ENCODE measurements around the gene EXD3.
"Not testable (repeated sequence)": the region's sequence is repeated elsewhere in the genome, so short reads cannot be mapped to it uniquely, and the experiment has no call there.

- TF ChIP-seq POLR2A (IDR thresholded peaks at IDR 0.05; ENCODE audit: low read depth, low read length); CTCF (conservative IDR thresholded peaks at IDR 0.05; ENCODE audit: low read depth, low read length); NFE2L2 (IDR thresholded peaks at IDR 0.05; ENCODE audit: low read depth, low read length); CEBPB (IDR thresholded peaks at IDR 0.05; ENCODE audit: low read depth, low read length); USF2 (IDR thresholded peaks at IDR 0.05; ENCODE audit: low read depth, low read length); MAZ (IDR thresholded peaks at IDR 0.05; ENCODE audit: borderline replicate concordance, low read depth, low read length); FOS (IDR thresholded peaks at IDR 0.05; ENCODE audit: low read depth, low read length): not testable (repeated sequence)
Observed at GRCh38 chr9:137327641-137328550, 95.1 kb downstream of the EXD3 start.

All from IMR-90 (cell line).